Measurements from ENCODE around the gene ABCB4.

ABCB4 gene

DNA sequence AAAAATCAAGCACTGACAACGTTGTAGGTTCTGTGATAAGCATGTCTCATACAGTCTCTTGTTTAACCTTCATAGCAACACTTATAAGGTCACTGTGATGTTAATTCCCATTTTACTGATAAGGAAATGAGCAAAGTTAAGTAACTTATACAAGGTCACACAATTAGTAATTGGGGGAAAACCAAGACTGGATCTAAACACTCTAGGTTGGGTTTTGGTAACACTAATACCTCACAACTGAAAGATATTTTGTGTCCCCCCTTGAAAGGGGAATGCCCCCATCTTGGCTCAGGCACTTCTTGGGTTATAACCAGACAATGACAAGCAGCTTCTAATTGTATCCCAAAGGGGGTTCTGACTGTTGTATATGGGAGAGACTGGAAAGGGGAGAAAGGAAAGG lies 36.0 kb upstream of the ABCB4 start:
- ATAC-seq = no peak
- TF ChIP-seq CSDC2 (CRISPR knock-in tag; IDR thresholded peaks at IDR 0.05) (no peak), TOX (CRISPR knock-in tag; IDR thresholded peaks at IDR 0.05; ENCODE audit: borderline replicate concordance) (no peak), SNAI2 (CRISPR knock-in tag; IDR thresholded peaks at IDR 0.05) (no peak), PATZ1 (CRISPR knock-in tag; IDR thresholded peaks at IDR 0.05; ENCODE audit: borderline replicate concordance) (no peak), CREB5 (CRISPR knock-in tag; IDR thresholded peaks at IDR 0.05; ENCODE audit: low read depth) (no peak), BACH2 (CRISPR knock-in tag; IDR thresholded peaks at IDR 0.05; ENCODE audit: borderline replicate concordance) (no peak), ZNF70 (CRISPR knock-in tag; IDR thresholded peaks at IDR 0.05) (no peak), PPARA (CRISPR knock-in tag; IDR thresholded peaks at IDR 0.05; ENCODE audit: borderline replicate concordance) (no peak), ZNF565 (CRISPR knock-in tag; conservative IDR thresholded peaks at IDR 0.05; ENCODE audit: low read depth) (no peak), CSRNP3 (CRISPR knock-in tag; IDR thresholded peaks at IDR 0.05) (no peak), RARB (CRISPR knock-in tag; IDR thresholded peaks at IDR 0.05) (no peak), ZFP3 (CRISPR knock-in tag; IDR thresholded peaks at IDR 0.05) (no peak), OSR1 (CRISPR knock-in tag; IDR thresholded peaks at IDR 0.05) (no peak), ARNTL (CRISPR knock-in tag; IDR thresholded peaks at IDR 0.05; ENCODE audit: borderline replicate concordance, low read depth) (no peak), ZNF8 (CRISPR knock-in tag; IDR thresholded peaks at IDR 0.05) (no peak), GLIS3 (CRISPR knock-in tag; IDR thresholded peaks at IDR 0.05) (no peak)
- TF ChIP-seq, protein P1, sequence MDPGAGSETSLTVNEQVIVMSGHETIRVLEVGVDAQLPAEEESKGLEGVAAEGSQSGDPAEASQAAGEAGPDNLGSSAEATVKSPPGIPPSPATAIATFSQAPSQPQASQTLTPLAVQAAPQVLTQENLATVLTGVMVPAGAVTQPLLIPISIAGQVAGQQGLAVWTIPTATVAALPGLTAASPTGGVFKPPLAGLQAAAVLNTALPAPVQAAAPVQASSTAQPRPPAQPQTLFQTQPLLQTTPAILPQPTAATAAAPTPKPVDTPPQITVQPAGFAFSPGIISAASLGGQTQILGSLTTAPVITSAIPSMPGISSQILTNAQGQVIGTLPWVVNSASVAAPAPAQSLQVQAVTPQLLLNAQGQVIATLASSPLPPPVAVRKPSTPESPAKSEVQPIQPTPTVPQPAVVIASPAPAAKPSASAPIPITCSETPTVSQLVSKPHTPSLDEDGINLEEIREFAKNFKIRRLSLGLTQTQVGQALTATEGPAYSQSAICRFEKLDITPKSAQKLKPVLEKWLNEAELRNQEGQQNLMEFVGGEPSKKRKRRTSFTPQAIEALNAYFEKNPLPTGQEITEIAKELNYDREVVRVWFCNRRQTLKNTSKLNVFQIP (CRISPR knock-in tag; IDR thresholded peaks at IDR 0.05; ENCODE audit: borderline replicate concordance, low read depth) = no peak

- no peak for ATAC-seq
- TF ChIP-seq TCF4 (CRISPR knock-in tag; IDR thresholded peaks at IDR 0.05; ENCODE audit: borderline replicate concordance) (no peak), CREB5 (CRISPR knock-in tag; IDR thresholded peaks at IDR 0.05; ENCODE audit: low read depth) (no peak), CSDC2 (CRISPR knock-in tag; IDR thresholded peaks at IDR 0.05) (no peak), ZNF565 (CRISPR knock-in tag; conservative IDR thresholded peaks at IDR 0.05; ENCODE audit: low read depth) (no peak), ISL1 (CRISPR knock-in tag; IDR thresholded peaks at IDR 0.05) (no peak), GLIS3 (CRISPR knock-in tag; IDR thresholded peaks at IDR 0.05) (no peak), ZNF70 (CRISPR knock-in tag; IDR thresholded peaks at IDR 0.05) (no peak)
Observed at GRCh38 chr7:87510411-87510875, 35.0 kb upstream of the ABCB4 start.

DNA sequence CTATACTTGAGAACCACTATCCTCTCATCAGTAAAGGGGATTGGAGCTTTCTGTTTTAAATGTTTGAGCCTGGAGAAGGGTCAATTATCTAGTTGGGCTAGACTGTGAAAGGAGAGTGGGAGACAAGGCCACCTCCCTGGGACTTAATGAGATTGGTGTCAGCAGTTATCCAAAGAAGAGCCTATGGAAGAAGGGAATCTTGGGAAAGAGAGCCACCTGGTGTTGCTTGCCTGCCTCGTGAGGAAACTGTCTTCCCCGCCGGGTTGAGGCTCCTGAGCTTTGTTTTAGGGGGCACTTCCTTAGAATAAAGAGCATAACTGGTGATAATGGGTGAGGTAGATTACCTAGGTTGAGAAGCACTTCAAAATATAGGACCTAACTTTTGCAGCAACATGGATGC lies 32.0 kb upstream of the ABCB4 start:
- TF ChIP-seq TSHZ2 (CRISPR knock-in tag; IDR thresholded peaks at IDR 0.05) (no peak), ZNF565 (CRISPR knock-in tag; conservative IDR thresholded peaks at IDR 0.05; ENCODE audit: low read depth) (no peak)
- 0 out of 3 replicates have a peak, but pooled peaks have one; percentile 27 for ATAC-seq
